GM19395 (cell line): ENCODE data around the gene PAK1.

ENCODE experiments used
- ATAC-seq: cut with Tn5 transposase; IDR thresholded peaks from one replicate; pipeline ENCODE4 v1.9.1; 2021; ENCODE audit warnings: mild to moderate bottlenecking, moderate library complexity; ENCODE audit not compliant: unreplicated experiment

Gene PAK1

GRCh38 chr11:77438487-77438886 lies 35.4 kb downstream of the PAK1 start:
- peak; percentile 46 for ATAC-seq

- no peak for ATAC-seq
Observed at GRCh38 chr11:77436969-77437368, 36.9 kb downstream of the PAK1 start.

DNA sequence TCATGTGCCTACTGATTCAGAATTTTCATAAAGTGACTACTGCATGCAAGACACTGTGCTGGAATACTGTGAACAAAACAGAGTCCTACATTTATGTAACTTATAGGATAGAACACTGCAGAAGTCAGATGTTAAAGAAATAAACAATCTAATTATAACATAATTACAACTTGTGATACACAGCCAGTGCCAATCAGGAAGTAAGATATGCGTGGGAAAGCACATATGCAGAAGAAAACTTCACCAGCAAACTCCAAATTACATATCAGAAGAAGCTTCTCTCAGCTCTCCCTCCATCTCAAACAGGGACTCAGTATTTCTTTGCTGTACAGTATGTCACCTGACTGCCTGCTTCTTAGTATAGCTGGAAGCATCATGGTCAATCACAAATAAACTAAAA lies 37.4 kb downstream of the PAK1 start:
- ATAC-seq: no peak

DNA sequence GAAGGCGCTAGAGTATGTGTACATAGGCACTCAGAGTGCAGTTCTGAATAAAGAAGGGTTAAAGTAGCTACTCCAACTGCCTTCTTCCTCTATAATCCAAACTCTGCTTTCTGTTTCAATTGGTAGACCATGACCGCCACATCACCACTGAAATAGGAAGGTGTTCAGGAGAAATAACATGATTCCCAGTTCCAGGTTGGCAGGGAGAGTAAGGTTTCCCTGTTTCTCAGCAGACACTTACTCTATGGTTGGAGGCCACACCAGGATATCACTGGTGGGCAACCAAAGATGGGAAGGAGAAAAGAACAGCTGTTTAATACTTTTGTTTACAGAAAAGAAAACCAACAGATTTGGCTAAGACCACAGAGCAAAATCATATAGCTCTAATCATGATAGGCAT lies 37.9 kb downstream of the PAK1 start:
- peak; percentile 55 for ATAC-seq

DNA sequence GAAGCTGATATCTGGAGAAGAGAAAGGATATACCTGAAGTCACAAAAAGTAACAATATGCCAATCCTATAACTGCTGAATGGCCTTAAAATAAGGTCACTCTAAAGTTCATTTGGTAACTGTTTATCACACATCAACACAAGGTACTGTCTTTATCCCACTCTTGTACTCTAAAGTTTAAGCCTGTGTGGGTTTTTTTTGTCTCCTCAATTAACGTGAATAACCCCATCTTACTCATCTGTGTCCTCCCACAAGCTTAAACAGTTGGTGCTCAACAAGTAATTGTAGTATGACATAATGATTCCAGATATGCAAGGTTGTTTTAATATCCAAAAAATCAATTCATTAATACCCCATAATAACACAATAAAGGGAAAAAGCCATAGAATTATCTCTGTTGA lies 42.1 kb downstream of the PAK1 start:
- no peak for ATAC-seq

- ATAC-seq: no peak
Observed at GRCh38 chr11:77428598-77428997, 45.3 kb downstream of the PAK1 start.

DNA sequence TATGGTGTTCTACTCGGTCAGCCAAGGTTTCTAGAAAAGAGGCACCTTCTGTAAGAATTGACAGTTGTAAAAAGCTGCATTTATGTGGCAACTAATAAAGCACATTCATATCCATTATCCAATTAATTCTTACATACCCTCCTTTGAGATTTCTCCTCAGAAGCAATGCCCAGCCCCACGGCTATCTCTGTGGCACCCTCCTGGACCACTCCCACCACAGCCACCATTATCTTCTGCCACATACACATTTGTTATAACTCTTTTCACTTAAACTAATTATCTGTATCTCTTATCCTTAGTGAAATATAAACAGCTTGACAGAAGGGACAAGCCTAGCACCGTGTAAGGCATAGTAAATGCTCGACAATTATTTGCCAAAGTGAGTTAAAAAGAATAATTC lies 48.5 kb downstream of the PAK1 start:
- ATAC-seq: no peak

- ATAC-seq: no peak
Observed at GRCh38 chr11:77424644-77425043, 49.2 kb downstream of the PAK1 start.

GRCh38 chr11:77423624-77424023 lies 50.3 kb downstream of the PAK1 start:
- no peak for ATAC-seq

DNA sequence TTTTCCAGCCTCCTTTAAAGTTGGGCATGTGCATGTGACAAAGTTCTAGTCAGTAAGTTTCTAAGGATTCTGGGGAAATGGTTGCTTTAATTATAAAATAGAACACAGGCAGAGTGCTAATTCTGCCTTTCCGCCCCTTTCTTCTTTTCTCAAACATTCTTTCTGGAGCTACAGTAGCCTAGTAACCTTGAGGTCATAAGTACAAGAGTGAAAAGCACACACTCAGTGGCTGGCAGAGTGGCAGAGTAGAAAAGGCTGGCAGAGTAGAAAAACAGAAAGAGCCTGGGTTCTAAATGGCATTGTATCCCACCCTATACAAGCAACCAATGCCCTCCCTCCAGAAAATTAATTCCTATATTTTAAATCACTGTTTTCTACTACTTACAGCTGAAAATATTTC lies 51.2 kb downstream of the PAK1 start:
- ATAC-seq: no peak

- ATAC-seq: no peak
Observed at GRCh38 chr11:77421041-77421723, 52.7 kb downstream of the PAK1 start.

DNA sequence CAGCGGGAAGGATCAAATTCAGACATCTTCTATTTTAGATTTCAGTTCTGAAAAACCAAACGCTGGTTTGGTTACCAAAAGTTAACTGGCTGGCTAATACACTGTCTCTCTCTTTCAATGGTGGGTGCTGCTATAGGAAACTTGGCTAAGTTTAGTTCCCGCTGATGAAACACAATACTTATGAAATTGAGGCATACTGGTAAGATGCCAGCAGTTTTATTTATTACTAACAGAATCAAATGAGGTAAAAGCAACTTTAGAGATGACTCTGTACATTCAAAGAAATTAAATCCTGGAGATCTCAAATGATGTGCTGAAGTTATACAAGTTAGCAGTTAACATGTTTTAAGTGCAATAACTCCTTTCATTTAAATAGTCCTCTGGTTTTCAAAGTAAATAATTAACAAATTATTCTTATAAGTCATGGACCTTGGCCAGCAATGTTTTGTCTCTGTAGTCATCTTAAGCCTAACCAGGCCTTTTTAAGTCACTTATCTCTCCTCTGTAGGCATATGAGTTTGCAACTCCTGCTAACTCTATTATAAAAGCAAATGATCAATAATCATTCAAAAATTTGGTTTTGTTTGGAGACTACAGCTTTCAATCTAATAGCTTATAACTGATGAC lies 54.8 kb downstream of the PAK1 start:
- ATAC-seq: peak; percentile 18

DNA sequence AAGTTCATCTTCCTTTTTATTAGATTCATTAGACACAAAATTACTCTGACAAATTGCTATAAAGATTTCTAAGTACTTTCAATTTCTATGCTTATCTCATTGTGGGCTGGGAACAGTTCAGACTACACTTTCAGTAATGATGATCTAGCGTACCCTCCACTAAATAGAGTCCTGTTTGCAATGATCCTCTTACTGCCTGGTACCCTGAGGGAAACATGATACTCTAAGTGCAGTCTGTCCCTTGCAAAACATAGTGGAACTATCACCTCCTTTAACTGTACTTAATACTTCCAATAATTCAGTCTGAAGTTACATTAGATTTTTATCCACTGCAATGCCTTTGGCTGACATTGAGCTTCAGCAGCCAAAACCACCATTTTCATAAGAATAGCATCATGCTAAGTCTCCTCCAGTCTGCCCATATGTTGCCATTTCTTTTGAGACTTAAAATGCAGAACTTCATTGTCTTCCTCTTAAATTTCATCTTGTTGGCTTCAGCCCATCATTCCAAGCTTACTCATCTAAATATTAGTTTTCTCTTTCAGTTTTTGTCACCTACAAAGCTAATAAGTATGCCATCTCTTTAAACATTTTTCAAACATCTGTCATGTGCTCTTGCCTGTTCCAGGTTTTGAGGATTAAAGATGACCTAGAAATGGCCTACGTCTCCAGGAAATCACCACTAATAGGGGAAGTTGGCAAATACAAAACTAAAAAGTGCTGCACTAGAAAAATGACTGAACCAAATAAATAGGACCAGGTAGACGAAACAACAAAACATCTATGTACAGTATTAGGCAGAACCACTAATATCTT lies 55.5 kb downstream of the PAK1 start:
- peak; percentile 88 for ATAC-seq

DNA sequence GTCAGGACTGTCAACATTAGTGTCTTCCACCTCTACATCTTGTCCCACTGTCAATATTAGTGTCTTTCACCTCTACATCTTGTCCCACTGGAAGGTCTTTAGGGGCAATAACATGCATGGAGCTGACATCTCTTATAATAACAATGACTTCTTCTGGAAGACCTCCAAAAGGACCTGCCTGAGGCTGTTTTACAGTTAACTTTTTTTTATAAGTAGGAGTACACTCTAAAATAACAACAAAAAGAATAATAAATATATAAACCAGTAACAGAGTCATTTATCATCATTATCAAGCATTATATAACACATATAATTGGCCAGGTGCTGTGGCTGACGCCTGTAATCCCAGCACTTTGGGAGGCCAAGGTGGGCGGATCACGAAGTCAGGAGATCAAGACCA lies 57.5 kb downstream of the PAK1 start:
- ATAC-seq: no peak

DNA sequence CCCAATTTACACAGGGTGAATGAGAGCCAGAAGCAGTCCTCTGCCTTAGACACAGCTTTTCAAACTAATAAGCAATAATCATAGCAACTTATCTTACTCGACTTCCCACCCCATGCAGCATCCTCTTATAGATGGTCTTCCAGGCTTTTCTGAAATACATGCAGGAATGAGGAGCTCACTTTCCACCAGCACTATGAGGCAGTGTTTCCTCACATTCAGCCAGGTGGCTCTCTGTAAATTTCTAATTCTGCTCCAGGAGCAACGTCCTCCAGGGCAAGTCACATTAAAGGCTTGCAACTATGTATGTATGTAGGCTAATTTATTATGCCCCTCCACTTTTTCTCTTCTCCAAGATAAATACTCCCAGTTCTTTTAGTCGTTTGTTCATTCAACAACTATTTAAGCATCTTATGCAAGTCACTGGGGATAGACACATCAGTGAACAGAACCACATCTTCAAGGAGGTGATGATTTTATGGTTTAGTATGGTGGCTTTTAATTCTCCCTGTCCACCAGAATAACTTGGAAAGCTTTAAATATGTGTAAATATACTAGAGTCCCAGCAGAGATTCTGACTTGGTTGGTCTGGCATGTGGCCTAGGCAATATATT lies 59.9 kb downstream of the PAK1 start:
- ATAC-seq: no peak

DNA sequence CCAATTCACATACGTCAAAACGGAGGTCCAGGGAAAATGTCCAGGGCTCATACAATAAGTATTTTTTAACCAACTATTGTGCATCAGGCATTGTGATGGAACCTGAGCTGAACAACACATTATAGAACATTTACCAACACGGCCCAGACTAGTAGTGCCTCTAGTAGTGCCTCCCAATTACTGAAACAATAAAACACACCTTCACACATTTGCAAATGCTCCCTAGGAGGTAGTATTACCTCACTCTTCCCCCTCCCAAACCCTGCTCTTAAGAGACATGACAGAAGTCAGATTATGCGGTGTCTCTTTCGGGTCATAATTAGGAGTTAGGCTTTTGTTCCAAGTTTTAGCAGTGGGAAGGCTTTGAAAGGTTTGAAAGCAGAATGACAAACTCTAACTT lies 61.1 kb downstream of the PAK1 start:
- no peak for ATAC-seq

GRCh38 chr11:77411717-77412441 lies 62.0 kb downstream of the PAK1 start:
- ATAC-seq: peak; percentile 91

DNA sequence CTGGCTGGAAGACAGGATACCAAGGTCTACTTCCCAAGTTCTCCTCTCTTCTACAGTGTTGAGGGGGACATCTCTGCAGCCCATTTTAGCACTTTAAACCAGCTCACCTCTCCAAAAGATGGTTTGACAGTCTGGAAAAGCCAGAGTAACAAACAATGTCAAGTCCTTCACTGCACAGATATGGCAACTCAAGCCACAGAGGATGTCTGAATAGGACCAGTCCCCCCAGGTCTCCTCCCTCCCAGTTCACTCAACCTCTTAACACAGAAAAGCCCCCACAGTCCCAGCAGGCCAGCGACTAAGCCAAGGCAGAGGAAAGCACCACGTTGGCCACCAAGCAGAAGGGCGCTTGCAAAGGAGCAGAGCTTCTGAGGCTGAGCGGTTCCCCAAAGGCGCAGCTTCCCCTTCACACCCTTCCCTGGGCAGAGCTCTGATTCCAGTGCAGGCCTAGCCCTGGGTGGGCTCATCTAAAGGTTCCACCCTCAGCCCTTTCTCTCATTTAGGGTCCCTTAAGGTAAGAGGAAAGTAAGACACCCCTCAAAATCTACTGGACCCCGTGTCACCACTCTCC lies 62.7 kb downstream of the PAK1 start:
- ATAC-seq: peak; percentile 51

- ATAC-seq: no peak
Observed at GRCh38 chr11:77410076-77410827, 63.6 kb downstream of the PAK1 start.

DNA sequence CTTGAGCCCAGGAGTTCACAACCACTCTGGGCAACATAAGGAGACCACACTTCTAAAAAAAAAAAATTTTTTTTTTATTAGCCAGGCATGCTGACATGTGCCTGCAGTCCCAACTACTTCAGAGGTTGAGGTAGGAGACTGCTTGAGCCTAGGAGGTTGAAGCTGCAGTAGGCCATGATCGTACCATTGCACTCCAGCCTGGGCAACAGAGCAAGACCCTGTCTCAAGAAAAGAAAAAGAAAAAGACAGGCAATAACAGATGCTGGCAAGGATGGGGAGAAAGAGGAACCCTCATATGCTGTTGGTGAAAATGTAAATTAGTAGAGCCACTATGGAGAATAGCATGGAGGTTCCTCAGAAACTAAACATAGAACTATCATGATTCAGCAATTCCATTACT lies 64.8 kb downstream of the PAK1 start:
- no peak for ATAC-seq
